HG03432 (cell line): ENCODE data around the gene PLPP6.
A peak's percentile ranks its signal among the peaks of the same experiment; 100 is the strongest.

Source experiments
- ATAC-seq: cut with Tn5 transposase; IDR thresholded peaks from one replicate; pipeline ENCODE4 v1.9.1; 2021; ENCODE audit warnings: mild to moderate bottlenecking, moderate library complexity; ENCODE audit not compliant: unreplicated experiment

The PLPP6 gene

GRCh38 chr9:4661611-4662010 is 483 bp upstream of the PLPP6 start:
- no peak for ATAC-seq

DNA sequence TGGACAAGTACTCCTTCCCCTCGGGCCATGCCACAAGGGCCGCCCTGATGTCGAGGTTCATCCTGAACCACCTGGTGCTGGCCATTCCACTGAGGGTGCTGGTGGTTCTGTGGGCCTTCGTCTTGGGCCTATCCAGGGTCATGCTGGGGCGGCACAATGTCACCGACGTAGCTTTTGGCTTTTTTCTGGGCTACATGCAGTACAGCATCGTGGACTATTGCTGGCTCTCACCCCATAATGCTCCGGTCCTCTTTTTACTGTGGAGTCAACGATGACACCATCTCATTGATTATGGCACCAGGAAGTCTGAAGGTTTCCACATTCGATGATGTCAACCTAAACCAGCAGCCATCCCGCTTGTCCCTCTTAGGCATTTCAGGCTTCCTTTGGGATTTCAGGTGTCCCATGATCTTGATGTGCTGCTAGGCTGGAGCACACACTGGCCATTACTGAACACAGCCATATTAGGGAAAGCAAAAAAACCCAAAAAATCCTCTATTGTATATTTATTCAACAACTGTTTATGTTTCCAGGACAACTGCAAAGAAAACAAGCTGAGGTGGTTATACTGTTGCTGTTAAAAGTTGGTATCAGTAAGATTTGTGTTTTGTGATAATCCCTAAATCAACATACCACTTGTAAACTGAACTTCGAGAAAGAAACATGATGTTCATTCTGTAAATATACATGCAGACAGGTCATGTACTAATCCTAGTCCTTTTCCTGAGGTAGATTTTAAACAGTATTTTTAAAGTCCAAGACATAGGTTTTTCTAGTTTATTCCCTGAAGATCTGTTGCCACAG is 1.1 kb downstream of the PLPP6 start:
- no peak for ATAC-seq

GRCh38 chr9:4663956-4664355 is 1.9 kb downstream of the PLPP6 start:
- no peak for ATAC-seq

DNA sequence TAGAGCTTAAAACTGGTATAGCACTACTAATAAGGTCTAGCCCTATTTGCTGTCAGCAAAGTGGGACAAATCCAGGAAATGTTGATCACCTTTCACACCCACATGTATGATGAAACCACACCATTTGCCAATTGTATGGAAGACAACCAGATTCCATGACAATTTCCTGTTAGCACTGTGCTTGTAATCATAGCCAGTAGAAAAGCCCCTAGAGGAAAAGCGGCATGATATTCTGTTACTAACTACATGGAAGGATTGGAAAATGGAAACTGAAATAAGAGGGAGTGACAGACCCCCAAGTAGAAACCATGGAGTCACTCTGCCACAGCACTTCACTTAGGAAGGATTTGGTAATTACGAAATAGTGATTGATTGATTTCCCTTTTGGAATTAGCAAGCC is 3.3 kb downstream of the PLPP6 start:
- ATAC-seq = no peak

GRCh38 chr9:4666042-4666699 is 4.1 kb downstream of the PLPP6 start, which contains the start of gene SPATA6L:
SPATA6L (minus strand) TSS chr9:4666480; CDS start chr9:4666250, 230 bp downstream.
- ATAC-seq = no peak

GRCh38 chr9:4667681-4668080 is 5.6 kb downstream of the PLPP6 start:
- no peak for ATAC-seq

GRCh38 chr9:4668604-4669003 is 6.5 kb downstream of the PLPP6 start:
- ATAC-seq = no peak

- ATAC-seq = no peak
These were observed 7.8 kb downstream of the PLPP6 start for GRCh38 chr9:4669890-4670289.

GRCh38 chr9:4670591-4670990 is 8.5 kb downstream of the PLPP6 start:
- no peak for ATAC-seq

DNA sequence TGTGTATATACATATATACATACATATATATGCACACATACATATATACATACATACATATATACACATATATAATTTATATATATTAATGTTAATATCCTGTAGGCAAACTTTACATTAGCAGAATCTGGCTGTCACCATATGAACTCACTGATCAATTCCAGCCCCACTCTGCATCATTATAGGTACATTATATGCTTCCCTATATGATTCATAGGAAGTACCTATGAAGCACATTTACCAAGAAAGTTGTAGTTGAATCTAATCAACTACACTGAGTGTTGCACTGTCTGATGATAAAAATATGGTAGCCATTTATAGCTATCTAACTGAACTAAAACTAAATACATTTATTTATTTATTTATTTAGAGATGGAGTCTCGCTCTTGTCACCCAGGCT is 9.6 kb downstream of the PLPP6 start:
- no peak for ATAC-seq

GRCh38 chr9:4674783-4675182 is 12.7 kb downstream of the PLPP6 start:
- no peak for ATAC-seq

DNA sequence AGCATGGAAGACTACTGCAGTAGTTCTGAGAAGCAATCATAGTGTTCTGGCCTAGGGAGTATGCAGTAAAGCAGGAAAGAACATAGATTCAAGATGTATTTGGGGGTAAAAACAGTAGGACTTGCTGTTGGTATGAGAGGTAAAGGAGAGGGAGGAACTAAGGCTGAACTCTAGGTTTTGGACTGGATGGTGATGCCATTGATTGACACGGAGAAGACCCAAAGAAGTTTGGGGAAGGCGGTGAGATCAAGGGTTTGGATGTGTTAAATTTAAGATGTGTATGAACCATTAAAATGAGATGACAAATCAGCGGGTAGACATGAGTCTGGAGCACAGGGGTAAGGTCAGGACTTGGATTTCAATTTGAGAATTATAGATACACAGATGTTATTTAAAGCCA is 15.3 kb downstream of the PLPP6 start:
- no peak for ATAC-seq

DNA sequence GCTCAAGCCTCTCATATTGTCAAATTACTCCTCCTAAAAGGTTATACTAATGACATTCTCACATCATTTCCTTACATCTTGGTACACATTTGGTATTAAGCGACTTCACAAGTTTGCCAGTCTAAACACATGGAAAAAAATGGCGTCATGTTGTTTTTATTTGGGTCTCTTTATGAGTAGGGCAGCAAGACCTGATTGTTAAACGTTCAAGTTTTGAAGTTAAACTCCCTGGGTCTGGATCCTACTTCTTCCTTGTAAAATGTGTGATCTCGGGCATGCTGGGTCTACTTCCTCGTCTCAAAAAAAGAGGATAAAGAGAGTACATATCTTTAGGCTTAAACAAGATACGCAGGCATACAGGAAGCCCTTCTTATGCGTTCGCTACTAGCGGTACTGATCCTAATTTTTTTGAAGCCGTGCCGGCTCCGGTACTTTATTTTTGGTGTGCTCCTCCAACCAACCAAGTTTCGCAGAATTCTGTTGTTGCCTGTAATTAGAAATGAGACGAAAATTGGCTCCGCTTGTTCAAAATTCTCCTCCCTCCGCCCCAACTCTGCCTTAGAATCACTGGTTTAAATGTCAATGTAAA is 16.7 kb downstream of the PLPP6 start:
- ATAC-seq = peak; percentile 3

GRCh38 chr9:4679268-4680172 is 17.4 kb downstream of the PLPP6 start, which contains the start of gene CDC37L1:
CDC37L1 (plus strand) TSS chr9:4679569; CDS start chr9:4679768, 199 bp downstream.
- ATAC-seq = peak; percentile 98

- ATAC-seq = peak; percentile 2
These were observed 18.1 kb downstream of the PLPP6 start for GRCh38 chr9:4680173-4680525.

DNA sequence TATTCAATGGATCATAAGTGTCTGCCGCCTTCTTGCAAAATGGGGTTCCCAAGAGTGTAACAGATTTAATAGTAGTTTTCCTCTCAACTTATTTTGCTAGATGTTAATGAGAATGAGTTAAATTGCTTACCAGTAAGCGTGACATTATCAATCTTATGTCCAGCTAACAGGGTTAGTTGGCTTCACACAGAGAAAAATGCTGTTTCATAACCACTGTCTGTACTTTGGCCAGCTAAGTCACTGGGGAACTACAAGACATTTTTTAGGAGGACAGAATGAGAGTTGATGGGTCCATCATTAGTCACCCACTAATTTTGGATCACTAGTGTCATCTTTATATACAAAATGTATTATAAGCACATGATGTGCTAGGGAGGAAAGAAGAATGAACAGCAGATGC is 18.7 kb downstream of the PLPP6 start:
- ATAC-seq = no peak

DNA sequence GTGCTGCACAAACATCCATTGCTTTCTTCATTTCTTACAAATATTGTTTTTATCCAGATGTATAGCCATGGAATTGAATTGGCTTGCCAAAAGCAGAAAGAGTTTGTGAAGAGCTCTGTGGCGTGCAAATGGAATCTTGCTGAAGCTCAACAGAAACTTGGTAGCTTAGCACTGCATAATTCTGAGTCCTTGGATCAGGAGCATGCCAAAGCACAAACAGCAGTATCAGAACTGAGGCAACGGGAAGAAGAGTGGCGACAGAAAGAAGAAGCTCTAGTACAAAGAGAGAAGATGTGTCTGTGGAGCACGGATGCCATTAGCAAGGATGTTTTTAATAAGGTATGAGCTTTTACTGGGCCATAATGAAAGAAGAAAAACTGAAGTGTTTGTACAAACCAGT is 22.7 kb downstream of the PLPP6 start:
- ATAC-seq = no peak

- ATAC-seq = no peak
These were observed 24.0 kb downstream of the PLPP6 start for GRCh38 chr9:4686112-4686511.

- ATAC-seq = no peak
These were observed 24.5 kb downstream of the PLPP6 start for GRCh38 chr9:4686584-4686983.

DNA sequence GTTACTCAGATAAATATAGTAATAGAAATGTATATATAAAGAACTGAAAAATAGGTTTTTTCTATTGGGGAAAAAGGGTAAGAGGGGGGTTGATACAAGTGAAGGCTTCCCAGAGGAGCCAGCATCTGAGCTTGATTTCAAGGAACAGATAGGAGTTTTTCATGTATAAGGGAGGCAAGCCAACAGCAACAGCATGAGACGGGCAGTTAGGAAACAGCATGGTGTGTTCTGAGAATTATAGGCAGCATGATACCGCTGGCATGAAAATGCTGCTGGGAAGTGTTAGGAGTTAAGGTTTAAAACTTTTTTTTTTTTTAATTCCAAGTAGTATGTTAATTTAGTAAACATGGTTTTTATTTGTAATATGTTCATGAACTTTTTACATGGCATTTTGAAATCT is 26.9 kb downstream of the PLPP6 start:
- no peak for ATAC-seq

- ATAC-seq = peak; percentile 72
These were observed 27.6 kb downstream of the PLPP6 start for GRCh38 chr9:4689687-4690104.
